GM12878 (cell line): Measurements from ENCODE around the gene GUCY2F. TPM values are rescaled to one million over a fixed set of nuclear protein-coding genes. Genes with fewer than 3 reads are reported as not detected.

Source experiments
- ATAC-seq: fragments of 200-7000 bp; cut with Tn5 transposase; 3 replicates; pipeline ENCODE4 v1.9.1; 2020; ENCODE audit warnings: mild to moderate bottlenecking, moderate library complexity
- BruUV-seq: library from RNA; stranded (reverse); fragments of 400-500 nt; replicated peaks from 2 replicates; lab custom pipeline; 2021; lab: Mats Ljungman, UMichigan
- CTCF ChIA-PET: fragments of 300-600 bp; sonication (Branson Sonifier 250); formaldehyde crosslinking; extraction: SDS; loops from one replicate; lab custom pipeline; 2021; ENCODE audit warnings: inconsistent platforms; lab: Yijun Ruan, JAX
- POLR2A ChIA-PET: fragments of 350-600 bp; formaldehyde crosslinking; extraction: SDS; loops from one replicate; lab custom pipeline; 2021; ENCODE audit warnings: inconsistent platforms; lab: Charles Lee
- RAD21 ChIA-PET: fragments of 300-600 bp; sonication (Branson Sonifier 250); formaldehyde crosslinking; loops from one replicate; lab custom pipeline; 2023; ENCODE audit warnings: antibody characterized with exemption; ENCODE audit not compliant: unreplicated experiment; lab: Charles Lee
- SMC1A ChIA-PET: fragments of 300-600 bp; sonication (Branson Sonifier 250); formaldehyde crosslinking; loops from one replicate; lab custom pipeline; 2023; ENCODE audit not compliant: unreplicated experiment, uncharacterized antibody; lab: Charles Lee
- DNase-seq: peaks from one replicate; pipeline ENCODE4 v3.0.0-alpha.2; 2011; ENCODE audit warnings: low read depth, low spot score
- FAIRE-seq: peaks from 3 replicates; lab custom pipeline; 2011; peaks lifted over from hg19 to GRCh38; lab: Jason Lieb, UNC
- H2AFZ ChIP-seq: 2 replicates; pipeline ENCODE4 v1.6.0; 2011; ENCODE audit warnings: low read depth, low read length, control low read depth; ENCODE audit not compliant: control insufficient read depth
- H3K27ac ChIP-seq: 2 replicates; pipeline ENCODE4 v1.5.1; 2011; ENCODE audit warnings: control low read depth; ENCODE audit not compliant: control insufficient read depth, insufficient read depth
- H3K27me3 ChIP-seq, 2 experiments: replicated peaks in 1 of 2; 2 replicates each; pipeline versions ENCODE4 v1.6.0 to v1.6.1; 2011; ENCODE audit warnings: low read length in 1 of 2; ENCODE audit not compliant: control insufficient read depth in 2 of 2, insufficient read depth in 2 of 2
- H3K36me3 ChIP-seq, 2 experiments: 2 replicates each; pipeline ENCODE4 v1.5.1; 2011; ENCODE audit warnings: low read length in 1 of 2; ENCODE audit not compliant: control insufficient read depth in 2 of 2, insufficient read depth in 2 of 2
- H3K4me1 ChIP-seq: 2 replicates; pipeline ENCODE4 v1.6.1; 2011; ENCODE audit warnings: mild to moderate bottlenecking, low read length, moderate library complexity, mixed read lengths; ENCODE audit not compliant: control insufficient read depth, insufficient read depth
- H3K4me2 ChIP-seq: 2 replicates; pipeline ENCODE4 v1.6.0; 2011; ENCODE audit warnings: control low read depth; ENCODE audit not compliant: control insufficient read depth, insufficient read depth
- H3K4me3 ChIP-seq: fragments of 200-600 bp; sonication (generic); 2 replicates; pipeline ENCODE4 v1.5.1; 2016
- H3K79me2 ChIP-seq: 2 replicates; pipeline ENCODE4 v1.6.0; 2011; ENCODE audit warnings: low read length; ENCODE audit not compliant: control insufficient read depth, insufficient read depth
- H3K9ac ChIP-seq: 2 replicates; pipeline ENCODE4 v1.8.0; 2011; ENCODE audit warnings: low read length, control low read depth, mixed read lengths; ENCODE audit not compliant: control insufficient read depth, insufficient read depth
- H3K9me3 ChIP-seq: replicated peaks from 3 replicates; pipeline ENCODE4 v1.5.1; 2011; ENCODE audit warnings: mild to moderate bottlenecking, low read length; ENCODE audit not compliant: control insufficient read depth, insufficient read depth
- H4K20me1 ChIP-seq: 2 replicates; pipeline ENCODE4 v1.6.0; 2011; ENCODE audit not compliant: control insufficient read depth, insufficient read depth
- ATF7 ChIP-seq: fragments of 450-650 bp; IDR thresholded peaks from 2 replicates; pipeline ENCODE4 v1.6.1; 2016; ENCODE audit warnings: low read depth, mild to moderate bottlenecking
- CBX5 ChIP-seq: sonication (generic); IDR thresholded peaks from 2 replicates; pipeline ENCODE4 v1.6.1; 2016; ENCODE audit warnings: low read depth, moderate library complexity, mild to moderate bottlenecking, inconsistent platforms
- EED ChIP-seq: sonication (generic); IDR thresholded peaks from 2 replicates; pipeline ENCODE4 v1.6.1; 2016; ENCODE audit warnings: antibody characterized with exemption, low read depth
- POLR2AphosphoS2 ChIP-seq: IDR thresholded peaks from 2 replicates; pipeline ENCODE4 v1.6.1; 2011; ENCODE audit warnings: low read depth, mild to moderate bottlenecking, low read length, improper control_type of control experiment, moderate library complexity
- POLR2AphosphoS5 ChIP-seq: IDR thresholded peaks from 2 replicates; pipeline ENCODE4 v1.6.1; 2011; ENCODE audit warnings: mild to moderate bottlenecking, low read length, inconsistent platforms
- POU2F2 ChIP-seq: IDR thresholded peaks from 3 replicates; pipeline ENCODE4 v1.6.1; 2011; ENCODE audit warnings: low read depth, mild to moderate bottlenecking, low read length, borderline replicate concordance
- RB1 ChIP-seq: fragments of 450-650 bp; formaldehyde crosslinking; IDR thresholded peaks from 2 replicates; pipeline ENCODE4 v1.6.1; 2017; ENCODE audit warnings: mild to moderate bottlenecking, borderline replicate concordance
- SPI1 ChIP-seq: IDR thresholded peaks from 2 replicates; pipeline ENCODE4 v1.6.1; 2011; ENCODE audit warnings: low read depth, mild to moderate bottlenecking, low read length, moderate library complexity, borderline replicate concordance; ENCODE audit not compliant: insufficient read depth
- SUPT20H ChIP-seq: IDR thresholded peaks from 2 replicates; pipeline ENCODE4 v1.6.1; 2011; ENCODE audit warnings: low read depth, mild to moderate bottlenecking, low read length, moderate library complexity, borderline replicate concordance; ENCODE audit not compliant: control insufficient read depth
- YBX1 ChIP-seq: fragments of 450-650 bp; IDR thresholded peaks from 2 replicates; pipeline ENCODE4 v1.6.1; 2016; ENCODE audit warnings: antibody characterized with exemption
- ZNF24 ChIP-seq: fragments of 450-650 bp; IDR thresholded peaks from 2 replicates; pipeline ENCODE4 v1.6.1; 2017; ENCODE audit warnings: antibody characterized with exemption, mild to moderate bottlenecking
- ZNF622 ChIP-seq: fragments of 450-650 bp; IDR thresholded peaks from 2 replicates; pipeline ENCODE4 v1.6.1; 2017; ENCODE audit warnings: mild to moderate bottlenecking, inconsistent platforms
- WGBS: methylation state at CpG from one replicate; pipeline ENCODE4 v1.1.6; 2016; ENCODE audit warnings: low lambda C conversion rate; ENCODE audit not compliant: insufficient replicate concordance, insufficient coverage; ENCODE audit errors: missing lambda C conversion rate; 5-methylcytosine and 5-hydroxymethylcytosine counted together
- in situ Hi-C: fragments of 300-500 bp; cut with MboI; formaldehyde crosslinking; loops from 9 replicates; pipeline ENCODE4 v1.14.3; 2018; ENCODE audit warnings: mixed read lengths
- intact Hi-C: fragments of 100-400 bp; cut with micrococcal nuclease; formaldehyde crosslinking; loops from one replicate; pipeline ENCODE4 v1.14.2; 2022; ENCODE audit not compliant: unreplicated experiment
- polyA plus RNA-seq, 11 experiments: library from polyadenylated mRNA; depleted of rRNA in 4 of 11; unstranded in 6 of 11; stranded (reverse) in 5 of 11; fragments of >200 nt; fragmentation: Nextera tagmentation in 4 of 11; fragmentation: Illumina TruSeq in 1 of 11; extraction: Ambion mirVana in 4 of 11; extraction: Trizol in 1 of 11; gene quantifications; 1 replicate in 1 of 11; 2 replicates in 10 of 11; pipeline versions ENCODE4 v1.2.1 to v1.2.3, GENCODE V29; 2011 to 2016; ENCODE audit warnings: inconsistent platforms in 2 of 11, missing spikeins in 2 of 11, low read depth in 1 of 11
- total RNA-seq, 4 experiments: library from RNA; depleted of rRNA in 3 of 4; stranded (reverse); fragments of >200 nt in 3 of 4; fragmentation: Illumina TruSeq in 1 of 4; extraction: Trizol in 1 of 4; gene quantifications; 2 replicates each; pipeline versions ENCODE4 v1.2.1 to v1.2.3, GENCODE V29; 2013 to 2021
- TF ChIP-seq, protein P1 (sequence below): IDR thresholded peaks from 2 replicates; pipeline ENCODE4 v1.6.1; 2011; ENCODE audit warnings: borderline replicate concordance, low read depth, mild to moderate bottlenecking, moderate library complexity, mixed read lengths, low read length; ENCODE audit not compliant: insufficient read depth; ENCODE audit errors: extremely low read length

GUCY2F gene
- total and polyA plus RNA-seq, 10 of the 15 experiments (the other 5 are each of a cell fraction or from before 2014, with no cell fraction given): not detected

DNA sequence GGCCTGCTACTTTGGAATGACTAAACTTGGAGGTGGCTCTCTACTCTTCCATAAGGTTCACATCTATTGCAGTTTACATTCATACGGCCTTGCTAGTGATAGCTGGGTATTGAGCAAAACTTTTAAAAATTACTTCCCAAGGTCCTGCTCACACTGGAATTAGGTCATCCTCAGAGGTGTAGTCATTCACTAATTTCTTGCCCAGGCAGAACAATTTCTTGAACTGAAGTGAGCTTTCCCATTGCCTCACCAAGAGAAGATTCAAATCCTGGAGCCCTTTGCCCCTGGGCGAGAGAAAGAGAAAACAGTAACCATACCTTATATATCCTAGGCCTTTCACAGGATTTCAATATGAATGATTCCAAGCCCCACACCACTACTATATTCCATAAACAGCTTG is 109.2 kb downstream of the GUCY2F start:
- no peak for FAIRE-seq
- DNase-seq: no peak
- H3K27me3 ChIP-seq: no peaks in the 10 kb centered on the region
- no peaks in the 10 kb centered on the region for H3K9me3 ChIP-seq
- no peaks in the 10 kb centered on the region for H3K4me1 ChIP-seq
- no peak for TF ChIP-seq RB1
- TF ChIP-seq, protein P1, sequence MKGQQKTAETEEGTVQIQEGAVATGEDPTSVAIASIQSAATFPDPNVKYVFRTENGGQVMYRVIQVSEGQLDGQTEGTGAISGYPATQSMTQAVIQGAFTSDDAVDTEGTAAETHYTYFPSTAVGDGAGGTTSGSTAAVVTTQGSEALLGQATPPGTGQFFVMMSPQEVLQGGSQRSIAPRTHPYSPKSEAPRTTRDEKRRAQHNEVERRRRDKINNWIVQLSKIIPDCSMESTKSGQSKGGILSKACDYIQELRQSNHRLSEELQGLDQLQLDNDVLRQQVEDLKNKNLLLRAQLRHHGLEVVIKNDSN: no peak
- no peak for TF ChIP-seq POU2F2
- TF ChIP-seq ZNF622: no peak
- TF ChIP-seq ATF7: no peak
- TF ChIP-seq ZNF24: no peak
- TF ChIP-seq SUPT20H: no peak
- TF ChIP-seq SPI1: no peak
- TF ChIP-seq POLR2AphosphoS2: no peak
- TF ChIP-seq CBX5: no peak
- TF ChIP-seq POLR2AphosphoS5: no peak
- TF ChIP-seq EED: no peak
- TF ChIP-seq YBX1: no peak
- H3K4me2 ChIP-seq: no peak overlapping the region
- BruUV-seq: no TSS peak
- intact Hi-C loops (no loop called here), in situ Hi-C loops (no loop called here)
- H3K9ac ChIP-seq: no peak overlapping the region
- no peak for ATAC-seq
- no peak overlapping the region for H3K27ac ChIP-seq
- ChIA-PET RAD21 (interaction anchor here (0.7 to 1.7 kb wide), 8 partner anchors 10 to 673 kb away, joined by 3 to 7 read pairs (median 3); no protein-coding TSS in a partner anchor), POLR2A (no interaction called here), CTCF (interaction anchor here (0.8 to 3.4 kb wide), 5 partner anchors 10 to 673 kb away, joined by 3 to 31 read pairs (median 3); no protein-coding TSS in a partner anchor), SMC1A (interaction anchor here (0.9 to 3.9 kb wide), 7 partner anchors 11 to 673 kb away, joined by 4 to 40 read pairs (median 7); no protein-coding TSS in a partner anchor)
- no peak overlapping the region for H2AFZ ChIP-seq
- H3K4me3 ChIP-seq: no peak overlapping the region
- H4K20me1 ChIP-seq: no peaks in the 10 kb centered on the region
- H3K36me3 ChIP-seq: no peaks in the 10 kb centered on the region
- 41% methylated on average over 2 of the region's 2 CpGs for WGBS
- H3K79me2 ChIP-seq: no peaks in the 10 kb centered on the region
